Panc1 (cell line): ENCODE data around the gene MPL. TPM values are rescaled to one million over a fixed set of nuclear protein-coding genes. Genes with fewer than 3 reads are reported as not detected.

Experiments used
- ATAC-seq: fragments of 200-7000 bp; cut with Tn5 transposase; 2 replicates; pipeline ENCODE4 v1.9.1; 2020; ENCODE audit warnings: mild to moderate bottlenecking, moderate library complexity
- BruUV-seq: library from RNA; stranded (reverse); fragments of 400-500 nt; replicated peaks from 2 replicates; lab custom pipeline; 2021; lab: Mats Ljungman, UMichigan
- CTCF ChIA-PET: fragments of 300-600 bp; sonication (Branson Sonifier 250); formaldehyde crosslinking; loops from one replicate; lab custom pipeline; 2022; ENCODE audit warnings: antibody characterized with exemption; lab: Charles Lee
- POLR2A ChIA-PET: fragments of 300-600 bp; sonication (Branson Sonifier 250); formaldehyde crosslinking; loops from one replicate; lab custom pipeline; 2022; ENCODE audit warnings: antibody characterized with exemption; lab: Charles Lee
- DNase-seq: peaks from one replicate; pipeline ENCODE4 v3.0.0-alpha.2; 2010; ENCODE audit warnings: low read depth, low spot score
- H3K27ac ChIP-seq: 2 replicates; pipeline ENCODE4 v1.5.1; 2011; ENCODE audit warnings: mild to moderate bottlenecking, low read length, inconsistent platforms
- H3K27me3 ChIP-seq: fragments of 200-500 bp; sonication (Bioruptor generic); 2 replicates; pipeline ENCODE4 v1.6.0; 2014; ENCODE audit warnings: low read length, inconsistent platforms; ENCODE audit not compliant: control insufficient read depth, insufficient read depth
- H3K36me3 ChIP-seq: fragments of 200-500 bp; sonication (Bioruptor generic); 2 replicates; pipeline ENCODE4 v1.5.1; 2014; ENCODE audit warnings: inconsistent platforms, mild to moderate bottlenecking, low read length, moderate library complexity; ENCODE audit not compliant: control insufficient read depth, insufficient read depth
- H3K4me1 ChIP-seq: 2 replicates; pipeline ENCODE4 v1.5.1; 2011; ENCODE audit warnings: inconsistent platforms, mild to moderate bottlenecking, low read length, moderate library complexity; ENCODE audit not compliant: control insufficient read depth, insufficient read depth
- H3K4me3 ChIP-seq, 2 experiments: 2 replicates each; pipeline ENCODE4 v1.5.1; 2011 to 2012; ENCODE audit warnings: low read depth in 2 of 2, low read length in 2 of 2, mild to moderate bottlenecking in 2 of 2, inconsistent platforms in 1 of 2, moderate library complexity in 1 of 2
- H3K9me3 ChIP-seq: fragments of 200-500 bp; sonication (Bioruptor generic); 2 replicates; pipeline ENCODE4 v1.5.1; 2014; ENCODE audit warnings: low read depth, mild to moderate bottlenecking, inconsistent platforms, low read length, moderate library complexity; ENCODE audit not compliant: control insufficient read depth, insufficient read depth
- CTCF ChIP-seq: fragments of 450-650 bp; IDR thresholded peaks from 2 replicates; pipeline ENCODE4 v1.5.1; 2017; ENCODE audit warnings: mild to moderate bottlenecking
- POLR2AphosphoS5 ChIP-seq: IDR thresholded peaks from 2 replicates; pipeline ENCODE4 v1.6.1; 2012; ENCODE audit warnings: mild to moderate bottlenecking, low read depth, low read length, moderate library complexity
- REST ChIP-seq, 2 experiments: IDR thresholded peaks; 2 replicates each; pipeline ENCODE4 v1.6.1; 2011 to 2012; ENCODE audit warnings: low read depth in 2 of 2, control low read depth in 1 of 2, low read length in 1 of 2, mild to moderate bottlenecking in 1 of 2, moderate library complexity in 1 of 2; ENCODE audit not compliant: insufficient read depth in 1 of 2
- SIN3A ChIP-seq: IDR thresholded peaks from 2 replicates; pipeline ENCODE4 v1.6.1; 2012; ENCODE audit warnings: low read depth, mild to moderate bottlenecking, low read length, moderate library complexity, borderline replicate concordance; ENCODE audit not compliant: insufficient read depth
- TCF7L2 ChIP-seq: IDR thresholded peaks from 2 replicates; pipeline ENCODE4 v1.6.1; 2011; ENCODE audit warnings: mild to moderate bottlenecking, low read depth, low read length, inconsistent platforms
- in situ Hi-C: cut with HindIII; loops from 2 replicates; pipeline ENCODE4 v1.10.0; 2016; ENCODE audit warnings: low sequenced_read_pairs, low pct_unique_long_range_greater_than_20kb
- intact Hi-C: fragments of 100-400 bp; cut with micrococcal nuclease; formaldehyde crosslinking; loops from one replicate; pipeline ENCODE4 v1.10.0; 2022; ENCODE audit not compliant: unreplicated experiment
- total RNA-seq: library from RNA; stranded (reverse); gene quantifications from one replicate; pipeline ENCODE4 v1.2.1, GENCODE V29; 2021; ENCODE audit not compliant: unreplicated experiment

MPL gene
- total RNA-seq, 1 experiment from 2014 or later: not detected

- intact Hi-C loops (no loop called here), in situ Hi-C loops (no loop called here)
- ChIA-PET POLR2A (no interaction called here), CTCF (no interaction called here)
- no peak overlapping the region for H3K27ac ChIP-seq
- no peak overlapping the region for H3K4me3 ChIP-seq
- BruUV-seq: no TSS peak
- no peaks in the 10 kb centered on the region for H3K9me3 ChIP-seq
- DNase-seq: no peak
- ATAC-seq: no peak
- no peaks in the 10 kb centered on the region for H3K27me3 ChIP-seq
- no peaks in the 10 kb centered on the region for H3K4me1 ChIP-seq
- H3K36me3 ChIP-seq: no peaks in the 10 kb centered on the region
- TF ChIP-seq CTCF (no peak), SIN3A (no peak), TCF7L2 (no peak), REST (IDR thresholded peaks at IDR 0.05; ENCODE audit: insufficient read depth in 1 of 2, low read depth in 2 of 2, low read length in 1 of 2) (no peak), POLR2AphosphoS5 (no peak)
Observed at GRCh38 chr1:43315963-43316737, 21.5 kb upstream of the MPL start.

- intact Hi-C loops: no loop called here
- DNase-seq (no peak), ATAC-seq (no peak)
- in situ Hi-C loops: no loop called here
- H3K9me3 ChIP-seq: no peaks in the 10 kb centered on the region
- H3K36me3 ChIP-seq: no peaks in the 10 kb centered on the region
- no peak overlapping the region for H3K27ac ChIP-seq
- no peaks in the 10 kb centered on the region for H3K4me1 ChIP-seq
- CTCF ChIA-PET: interaction anchor here (1.0 kb wide), 1 partner anchor 15 kb away, joined by 3 read pairs; no protein-coding TSS in a partner anchor
- TF ChIP-seq TCF7L2 (no peak), CTCF (no peak), SIN3A (no peak), REST (IDR thresholded peaks at IDR 0.05; ENCODE audit: insufficient read depth in 1 of 2, low read depth in 2 of 2, low read length in 1 of 2) (no peak), POLR2AphosphoS5 (no peak)
- H3K27me3 ChIP-seq: no peaks in the 10 kb centered on the region
- BruUV-seq: no TSS peak
- H3K4me3 ChIP-seq: no peak overlapping the region
- POLR2A ChIA-PET: no interaction called here
Observed at GRCh38 chr1:43316738-43317520, 20.7 kb upstream of the MPL start.
